ENCODE data around the gene PLEKHA7. TPM values are rescaled to one million over a fixed set of nuclear protein-coding genes. Genes with fewer than 3 reads are reported as not detected.
A peak's percentile ranks its signal among the peaks of the same experiment; 100 is the strongest.

Gene PLEKHA7
- total RNA-seq, 1 experiment from 2014 or later, result 57.6 TPM

- H3K27ac Mint-ChIP-seq (ENCODE audit: unreplicated experiment), result no peak overlapping the region
These were observed 6.6 kb upstream of the PLEKHA7 start for GRCh38 chr11:17020831-17021230.

DNA sequence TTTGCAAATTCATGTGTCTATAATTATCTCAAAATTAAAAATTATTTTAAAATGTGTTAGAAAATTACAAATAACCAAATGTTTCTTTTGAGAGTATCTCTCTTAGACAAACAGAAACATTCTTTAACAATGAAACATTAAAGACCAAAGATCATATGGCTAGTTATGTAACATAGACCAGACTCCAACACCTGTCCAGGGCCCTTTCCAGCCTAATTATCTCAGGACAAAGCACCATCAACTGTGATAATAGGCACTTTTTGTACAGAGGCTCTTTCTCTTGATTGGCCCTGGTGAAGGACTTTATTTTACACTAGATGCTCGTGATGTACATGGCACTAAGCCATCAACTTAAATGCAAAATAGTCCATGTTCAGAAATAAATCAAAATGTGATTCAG is 5.0 kb upstream of the PLEKHA7 start:
- ChIA-PET CTCF (no interaction called here), POLR2A (no interaction called here)
- TF ChIP-seq, protein P1, sequence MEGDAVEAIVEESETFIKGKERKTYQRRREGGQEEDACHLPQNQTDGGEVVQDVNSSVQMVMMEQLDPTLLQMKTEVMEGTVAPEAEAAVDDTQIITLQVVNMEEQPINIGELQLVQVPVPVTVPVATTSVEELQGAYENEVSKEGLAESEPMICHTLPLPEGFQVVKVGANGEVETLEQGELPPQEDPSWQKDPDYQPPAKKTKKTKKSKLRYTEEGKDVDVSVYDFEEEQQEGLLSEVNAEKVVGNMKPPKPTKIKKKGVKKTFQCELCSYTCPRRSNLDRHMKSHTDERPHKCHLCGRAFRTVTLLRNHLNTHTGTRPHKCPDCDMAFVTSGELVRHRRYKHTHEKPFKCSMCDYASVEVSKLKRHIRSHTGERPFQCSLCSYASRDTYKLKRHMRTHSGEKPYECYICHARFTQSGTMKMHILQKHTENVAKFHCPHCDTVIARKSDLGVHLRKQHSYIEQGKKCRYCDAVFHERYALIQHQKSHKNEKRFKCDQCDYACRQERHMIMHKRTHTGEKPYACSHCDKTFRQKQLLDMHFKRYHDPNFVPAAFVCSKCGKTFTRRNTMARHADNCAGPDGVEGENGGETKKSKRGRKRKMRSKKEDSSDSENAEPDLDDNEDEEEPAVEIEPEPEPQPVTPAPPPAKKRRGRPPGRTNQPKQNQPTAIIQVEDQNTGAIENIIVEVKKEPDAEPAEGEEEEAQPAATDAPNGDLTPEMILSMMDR (IDR thresholded peaks at IDR 0.05; ENCODE audit: insufficient read depth in 1 of 2, low read depth in 1 of 2, low read length in 1 of 2, severe bottlenecking in 1 of 2, unreplicated experiment in 1 of 2), result no peak
- Histone ChIP-seq H3K36me3 (ENCODE audit: control insufficient read depth, insufficient read depth, low read length) (no peaks in the 10 kb centered on the region), H3K27me3 (replicated peaks; ENCODE audit: control insufficient read depth, insufficient read depth, low read length) (no peaks in the 10 kb centered on the region), H3K9me3 (no peaks in the 10 kb centered on the region), H3K4me1 (peaks cover 10% of the 10 kb centered on the region), H3K4me3 (ENCODE audit: low read depth, low read length) (no peak overlapping the region)
- Mint-ChIP-seq H3K27me3 (ENCODE audit: insufficient read depth, unreplicated experiment) (no peaks in the 10 kb centered on the region), H3K9me3 (ENCODE audit: unreplicated experiment) (no peaks in the 10 kb centered on the region), H3K27ac (ENCODE audit: unreplicated experiment) (no peak overlapping the region), H3K4me1 (ENCODE audit: low read depth, unreplicated experiment) (peaks cover 15% of the 10 kb centered on the region), H3K4me3 (ENCODE audit: unreplicated experiment) (no peak overlapping the region), H3K36me3 (ENCODE audit: insufficient read depth, unreplicated experiment) (peaks cover 10% of the 10 kb centered on the region)
- DNase-seq, result no peak
- BruUV-seq (replicated peaks), result no TSS peak
- intact Hi-C loops (cut with micrococcal nuclease; ENCODE audit: unreplicated experiment), result no loop called here

More at GRCh38 chr11:17020831-17021230, 6.6 kb upstream of the PLEKHA7 start:
- ChIA-PET CTCF (no interaction called here), POLR2A (no interaction called here)
- H3K36me3 Mint-ChIP-seq (ENCODE audit: insufficient read depth, unreplicated experiment), result no peaks in the 10 kb centered on the region
- Histone ChIP-seq H3K27me3 (replicated peaks; ENCODE audit: control insufficient read depth, insufficient read depth, low read length) (no peaks in the 10 kb centered on the region), H3K4me3 (ENCODE audit: low read depth, low read length) (no peak overlapping the region), H3K36me3 (ENCODE audit: control insufficient read depth, insufficient read depth, low read length) (no peaks in the 10 kb centered on the region), H3K9me3 (no peaks in the 10 kb centered on the region), H3K4me1 (peaks cover 9% of the 10 kb centered on the region)
- intact Hi-C loops (cut with micrococcal nuclease; ENCODE audit: unreplicated experiment), result no loop called here
- BruUV-seq (replicated peaks), result no TSS peak
- no peak for DNase-seq
- H3K4me1 Mint-ChIP-seq (ENCODE audit: low read depth, unreplicated experiment), result peaks cover 12% of the 10 kb centered on the region
- TF ChIP-seq, protein P1 (IDR thresholded peaks at IDR 0.05; ENCODE audit: insufficient read depth in 1 of 2, low read depth in 1 of 2, low read length in 1 of 2, severe bottlenecking in 1 of 2, unreplicated experiment in 1 of 2), result no peak
- H3K27me3 Mint-ChIP-seq (ENCODE audit: insufficient read depth, unreplicated experiment), result no peaks in the 10 kb centered on the region
- no peak overlapping the region for H3K4me3 Mint-ChIP-seq (ENCODE audit: unreplicated experiment)
- H3K9me3 Mint-ChIP-seq (ENCODE audit: unreplicated experiment), result no peaks in the 10 kb centered on the region

- intact Hi-C loops (cut with micrococcal nuclease; ENCODE audit: unreplicated experiment), result loop anchor here (1.0 to 2.0 kb wide), 4 partner anchors 33 to 69 kb away; no protein-coding TSS in a partner anchor
- no peak for DNase-seq
- ChIA-PET CTCF (interaction anchor here (1.9 to 2.2 kb wide), 2 partner anchors 48 to 69 kb away, joined by 9 to 13 read pairs; no protein-coding TSS in a partner anchor), POLR2A (interaction anchor here (0.6 to 1.3 kb wide), 4 partner anchors 61 to 278 kb away, joined by 3 to 4 read pairs (median 4); partner anchors contain the start of gene RPS13)
- BruUV-seq (replicated peaks), result no TSS peak
- no peaks in the 10 kb centered on the region for H3K27me3 ChIP-seq (replicated peaks; ENCODE audit: control insufficient read depth, insufficient read depth, low read length)
- no peaks in the 10 kb centered on the region for H3K36me3 ChIP-seq (ENCODE audit: control insufficient read depth, insufficient read depth, low read length)
- TF ChIP-seq, protein P1 (IDR thresholded peaks at IDR 0.05; ENCODE audit: insufficient read depth in 1 of 2, low read depth in 1 of 2, low read length in 1 of 2, severe bottlenecking in 1 of 2, unreplicated experiment in 1 of 2), result no peak
- Mint-ChIP-seq H3K36me3 (ENCODE audit: insufficient read depth, unreplicated experiment) (peaks cover 10% of the 10 kb centered on the region), H3K4me3 (ENCODE audit: unreplicated experiment) (no peak overlapping the region), H3K9me3 (ENCODE audit: unreplicated experiment) (no peaks in the 10 kb centered on the region), H3K27me3 (ENCODE audit: insufficient read depth, unreplicated experiment) (no peaks in the 10 kb centered on the region), H3K27ac (ENCODE audit: unreplicated experiment) (peak overlapping the region; percentile 66), H3K4me1 (ENCODE audit: low read depth, unreplicated experiment) (peaks cover 8% of the 10 kb centered on the region)
- H3K9me3 ChIP-seq, result no peaks in the 10 kb centered on the region
- peak overlapping the region; percentile 56 for H3K4me3 ChIP-seq (ENCODE audit: low read depth, low read length)
- peaks cover 23% of the 10 kb centered on the region for H3K4me1 ChIP-seq
These were observed 1.5 kb upstream of the PLEKHA7 start for GRCh38 chr11:17015627-17016126.

Measured in Caco-2 (cell line).